GM20000 (cell line): ENCODE measurements around the gene HPGDS.

Experiments
- DNase-seq: peaks from one replicate; pipeline ENCODE4 v3.0.0; 2012; ENCODE audit warnings: low spot score
- TF ChIP-seq, protein P1 (sequence below): IDR thresholded peaks from 2 replicates; pipeline ENCODE4 v1.5.1; 2012; ENCODE audit warnings: mild to moderate bottlenecking, control low read depth; ENCODE audit errors: extremely low read depth, missing control alignments

The HPGDS gene

GRCh38 chr4:94373752-94374151 is 31.1 kb upstream of the HPGDS start:
- DNase-seq: no peak
- TF ChIP-seq, protein P1, sequence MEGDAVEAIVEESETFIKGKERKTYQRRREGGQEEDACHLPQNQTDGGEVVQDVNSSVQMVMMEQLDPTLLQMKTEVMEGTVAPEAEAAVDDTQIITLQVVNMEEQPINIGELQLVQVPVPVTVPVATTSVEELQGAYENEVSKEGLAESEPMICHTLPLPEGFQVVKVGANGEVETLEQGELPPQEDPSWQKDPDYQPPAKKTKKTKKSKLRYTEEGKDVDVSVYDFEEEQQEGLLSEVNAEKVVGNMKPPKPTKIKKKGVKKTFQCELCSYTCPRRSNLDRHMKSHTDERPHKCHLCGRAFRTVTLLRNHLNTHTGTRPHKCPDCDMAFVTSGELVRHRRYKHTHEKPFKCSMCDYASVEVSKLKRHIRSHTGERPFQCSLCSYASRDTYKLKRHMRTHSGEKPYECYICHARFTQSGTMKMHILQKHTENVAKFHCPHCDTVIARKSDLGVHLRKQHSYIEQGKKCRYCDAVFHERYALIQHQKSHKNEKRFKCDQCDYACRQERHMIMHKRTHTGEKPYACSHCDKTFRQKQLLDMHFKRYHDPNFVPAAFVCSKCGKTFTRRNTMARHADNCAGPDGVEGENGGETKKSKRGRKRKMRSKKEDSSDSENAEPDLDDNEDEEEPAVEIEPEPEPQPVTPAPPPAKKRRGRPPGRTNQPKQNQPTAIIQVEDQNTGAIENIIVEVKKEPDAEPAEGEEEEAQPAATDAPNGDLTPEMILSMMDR: no peak

DNA sequence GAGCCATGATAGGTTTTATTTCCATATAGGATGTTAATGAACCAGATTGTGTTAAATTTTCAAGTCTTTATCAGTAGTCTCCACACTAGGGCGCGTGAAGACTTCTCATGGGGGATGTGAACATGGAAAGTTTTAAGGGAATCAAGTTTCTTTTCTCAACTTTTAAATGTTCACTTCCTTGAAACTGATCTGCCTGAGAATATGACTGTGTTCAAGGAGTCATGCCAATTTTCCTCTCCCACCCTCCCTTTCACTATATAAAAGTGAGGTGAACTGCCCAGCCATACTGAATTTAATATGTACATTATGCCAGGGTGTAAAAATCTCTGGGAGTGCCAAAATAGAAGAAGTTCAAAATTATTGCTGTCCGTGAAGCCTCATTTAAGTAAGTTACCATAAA is 30.4 kb upstream of the HPGDS start:
- DNase-seq: no peak
- TF ChIP-seq, protein P1: no peak

- DNase-seq: no peak
- TF ChIP-seq, protein P1: no peak
Observed at GRCh38 chr4:94372228-94372978, 29.8 kb upstream of the HPGDS start.

DNA sequence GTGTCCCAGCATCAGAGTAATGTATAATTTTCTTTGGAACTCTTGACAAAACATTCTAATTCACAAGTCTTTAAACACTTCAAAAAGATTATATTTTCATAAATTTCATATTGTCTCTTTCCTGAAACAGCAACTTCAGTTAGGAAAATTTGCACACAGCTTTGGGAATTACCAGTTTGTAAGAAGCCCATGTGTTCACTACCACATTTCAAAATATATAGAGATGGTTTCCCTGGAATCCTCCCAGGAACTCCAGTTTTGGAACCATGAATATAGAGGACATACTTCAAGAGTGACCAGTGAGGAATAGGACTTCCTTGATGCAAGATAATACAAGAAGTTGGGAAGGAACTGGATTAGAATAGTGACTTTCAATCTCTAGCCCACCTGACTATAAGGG is 28.7 kb upstream of the HPGDS start:
- TF ChIP-seq, protein P1: no peak
- no peak for DNase-seq

DNA sequence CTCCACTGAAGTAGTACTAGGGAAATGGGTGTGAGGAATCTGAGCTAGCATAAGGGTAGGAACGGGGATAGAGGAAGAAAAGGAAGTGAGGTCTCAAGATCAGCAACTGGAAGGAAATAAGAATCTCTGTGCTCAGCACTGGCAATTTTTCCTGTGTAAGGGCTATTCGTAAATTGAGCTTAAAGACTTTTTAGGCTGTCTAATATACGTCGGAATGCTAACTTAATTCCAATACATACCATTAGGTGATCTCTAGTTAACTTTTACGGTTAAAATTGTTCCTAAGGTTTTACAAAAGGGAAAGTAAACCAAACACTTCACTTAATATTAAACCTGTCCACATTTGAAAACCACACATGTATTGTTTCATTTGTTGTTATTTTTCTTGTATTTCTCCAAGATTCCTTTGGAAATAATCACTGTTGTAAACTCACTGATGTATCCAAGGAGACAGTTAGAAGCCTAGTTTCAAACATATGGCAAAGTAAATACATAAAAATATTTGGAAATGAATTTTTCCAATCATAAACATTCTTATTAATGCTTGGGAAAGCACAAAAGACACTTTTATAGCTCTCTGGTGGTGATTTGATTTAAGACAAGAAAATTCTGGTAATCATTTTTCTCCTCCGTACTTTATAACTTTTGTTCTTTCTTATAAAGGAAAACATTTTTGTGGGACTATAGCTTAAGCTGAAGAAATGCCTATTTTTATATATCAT is 28.1 kb upstream of the HPGDS start:
- DNase-seq: no peak
- TF ChIP-seq, protein P1: no peak

- no peak for DNase-seq
- TF ChIP-seq, protein P1: no peak
Observed at GRCh38 chr4:94369046-94369445, 26.4 kb upstream of the HPGDS start.

DNA sequence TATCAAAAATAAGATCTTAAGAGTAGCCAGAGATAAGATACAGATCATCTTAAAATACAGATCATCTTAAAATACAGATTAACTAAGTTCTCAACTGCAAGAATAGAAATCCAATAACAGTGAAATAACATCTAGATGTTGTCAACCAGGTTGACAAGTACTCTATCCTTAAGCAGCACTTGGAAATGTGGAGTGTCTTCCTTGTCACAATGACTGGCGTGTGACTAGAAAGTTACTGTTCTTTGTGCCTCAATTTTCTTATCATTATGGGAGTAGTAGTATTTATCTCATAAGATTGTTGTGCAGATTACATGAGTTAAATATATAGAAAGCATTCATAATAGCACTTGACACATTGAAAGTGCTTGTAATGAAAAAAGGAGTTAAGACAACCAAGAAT is 25.8 kb upstream of the HPGDS start:
- no peak for DNase-seq
- TF ChIP-seq, protein P1: no peak
